ENCODE data around the gene APH1A. TPM values are rescaled to one million over a fixed set of nuclear protein-coding genes. Genes with fewer than 3 reads are reported as not detected.
"Not testable (repeated sequence)": the region's sequence is repeated elsewhere in the genome, so short reads cannot be mapped to it uniquely, and the experiment has no call there.

APH1A gene
- total RNA-seq (2014; rRNA removed) (211 and 222 TPM in 2 replicates), Bru-seq, nascent RNA (percentile 95 among the genes with signal in this experiment), BruChase-seq, experiment 1, labeled RNA remaining after a 6-hour chase (percentile 99 among the genes with signal in this experiment), BruChase-seq, experiment 2, labeled RNA remaining after a 2-hour chase (percentile 97 among the genes with signal in this experiment)
- long read RNA-seq, transcript APH1A-203 (7 exons, 1,713 nt), result minor isoform, 7 of 63 reads
- long read RNA-seq, transcript APH1A-201 (5 exons, 663 nt), result minor isoform, 7 of 63 reads
- long read RNA-seq, transcript APH1A-202 (6 exons, 2,353 nt), result major isoform, 11 of 63 reads
- long read RNA-seq, partial matches to known transcripts, result 7 of 63 reads
- long read RNA-seq, other reads (novel, unspliced or antisense), result 31 of 63 reads

- Histone ChIP-seq H3K9ac (ENCODE audit: low read length) (peak within 1 kb of the TSS; percentile 99), H3K9me3 (ENCODE audit: low read length) (no peaks in the 10 kb centered on the region)
Observed at GRCh38 chr1:150268705-150269403, at the start of gene APH1A. Gene APH1A (minus strand): TSS chr1:150269016. CDS start chr1:150268810, 206 bp downstream.

GRCh38 chr1:150314691-150315090 lies 45.9 kb upstream of the APH1A start:
- BruUV-seq (replicated peaks); H3K4me2 ChIP-seq (ENCODE audit: low read length); H2AFZ ChIP-seq (ENCODE audit: low read length); ATAC-seq; H3K9ac ChIP-seq (ENCODE audit: low read length); H3K36me3 ChIP-seq (ENCODE audit: low read depth, low read length); H3K79me2 ChIP-seq (ENCODE audit: low read length); intact Hi-C loops (cut with micrococcal nuclease); H4K20me1 ChIP-seq (ENCODE audit: low read length); CTCF ChIA-PET; DNase-seq; H3K4me3 ChIP-seq (ENCODE audit: low read length); POLR2A ChIA-PET (ENCODE audit: unreplicated experiment); H3K4me1 ChIP-seq (ENCODE audit: insufficient read depth, low read length); H3K27ac ChIP-seq (ENCODE audit: low read length); H3F3A ChIP-seq (ENCODE audit: low read length, unreplicated experiment); H3K9me3 ChIP-seq (ENCODE audit: low read length); H3K9me2 ChIP-seq (replicated peaks; ENCODE audit: low read length); H3K27me3 ChIP-seq (ENCODE audit: low read length): not testable (repeated sequence)

More at GRCh38 chr1:150268705-150269403, at the start of gene APH1A:
- BruUV-seq (replicated peaks), result no TSS peak
- Histone ChIP-seq H3K4me2 (ENCODE audit: low read length) (peak within 1 kb of the TSS; percentile 91), H3F3A (ENCODE audit: low read length, unreplicated experiment) (no peaks in the 10 kb centered on the region), H3K9me2 (replicated peaks; ENCODE audit: low read length) (no peaks in the 10 kb centered on the region), H3K27ac (ENCODE audit: low read length) (peak within 1 kb of the TSS; percentile 65), H3K4me3 (ENCODE audit: low read length) (peak within 1 kb of the TSS; percentile 97), H2AFZ (ENCODE audit: low read length) (peak within 1 kb of the TSS; percentile 96), H3K27me3 (ENCODE audit: low read length) (no peaks in the 10 kb centered on the region), H4K20me1 (ENCODE audit: low read length) (no peaks in the 10 kb centered on the region), H3K36me3 (ENCODE audit: low read depth, low read length) (peaks cover 24% of the 10 kb centered on the region; the same call in 1 of the 2 replicates), H3K4me1 (ENCODE audit: insufficient read depth, low read length) (peaks cover 14% of the 10 kb centered on the region), H3K79me2 (ENCODE audit: low read length) (peaks cover 36% of the 10 kb centered on the region)
- DNase-seq, result peak; percentile 98
- no peak for TF ChIP-seq EZH2 (IDR thresholded peaks at IDR 0.05; ENCODE audit: low read length, unreplicated experiment)
- TF ChIP-seq, protein P1, sequence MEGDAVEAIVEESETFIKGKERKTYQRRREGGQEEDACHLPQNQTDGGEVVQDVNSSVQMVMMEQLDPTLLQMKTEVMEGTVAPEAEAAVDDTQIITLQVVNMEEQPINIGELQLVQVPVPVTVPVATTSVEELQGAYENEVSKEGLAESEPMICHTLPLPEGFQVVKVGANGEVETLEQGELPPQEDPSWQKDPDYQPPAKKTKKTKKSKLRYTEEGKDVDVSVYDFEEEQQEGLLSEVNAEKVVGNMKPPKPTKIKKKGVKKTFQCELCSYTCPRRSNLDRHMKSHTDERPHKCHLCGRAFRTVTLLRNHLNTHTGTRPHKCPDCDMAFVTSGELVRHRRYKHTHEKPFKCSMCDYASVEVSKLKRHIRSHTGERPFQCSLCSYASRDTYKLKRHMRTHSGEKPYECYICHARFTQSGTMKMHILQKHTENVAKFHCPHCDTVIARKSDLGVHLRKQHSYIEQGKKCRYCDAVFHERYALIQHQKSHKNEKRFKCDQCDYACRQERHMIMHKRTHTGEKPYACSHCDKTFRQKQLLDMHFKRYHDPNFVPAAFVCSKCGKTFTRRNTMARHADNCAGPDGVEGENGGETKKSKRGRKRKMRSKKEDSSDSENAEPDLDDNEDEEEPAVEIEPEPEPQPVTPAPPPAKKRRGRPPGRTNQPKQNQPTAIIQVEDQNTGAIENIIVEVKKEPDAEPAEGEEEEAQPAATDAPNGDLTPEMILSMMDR (conservative IDR thresholded peaks at IDR 0.05; ENCODE audit: low read depth, low read length), result no peak
- TF ChIP-seq EZH2phosphoT487 (IDR thresholded peaks at IDR 0.05; ENCODE audit: borderline replicate concordance, low read length), result no peak
- ChIA-PET POLR2A (ENCODE audit: unreplicated experiment) (interaction anchor here (0.7 kb wide), 1 partner anchor 45 kb away, joined by 4 read pairs; no protein-coding TSS in a partner anchor), CTCF (interaction anchor here (0.7 to 1.3 kb wide), 2 partner anchors 13 kb away, joined by 6 read pairs; no protein-coding TSS in a partner anchor)
- intact Hi-C loops (cut with micrococcal nuclease), result loop anchor here (1.0 kb wide), 1 partner anchor 12 kb away; no protein-coding TSS in a partner anchor
- ATAC-seq, result peak; percentile 99

DNA sequence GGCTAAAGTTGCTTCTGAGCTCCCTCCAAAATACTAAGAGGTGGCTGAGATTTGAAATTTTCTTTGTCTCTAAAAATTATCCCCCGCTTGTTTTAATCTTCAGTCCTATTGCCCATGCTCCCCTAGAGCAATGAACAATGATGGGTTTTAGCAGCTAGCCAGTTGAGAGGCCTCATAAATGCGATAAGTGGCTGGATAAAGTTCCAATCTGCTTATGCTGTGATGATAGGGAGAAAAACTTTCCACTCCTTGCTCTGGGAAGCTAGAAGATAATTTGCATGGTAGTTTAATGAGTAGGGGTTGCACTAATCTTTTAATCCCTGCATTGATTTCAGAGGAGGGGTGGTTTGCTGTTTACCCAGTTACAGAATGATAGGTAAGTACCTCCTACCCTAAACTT lies 42.9 kb upstream of the APH1A start:
- Histone ChIP-seq H3K27ac (ENCODE audit: low read length) (no peak overlapping the region), H2AFZ (ENCODE audit: low read length) (no peak overlapping the region), H4K20me1 (ENCODE audit: low read length) (no peaks in the 10 kb centered on the region), H3K36me3 (ENCODE audit: low read depth, low read length) (peaks cover 11% of the 10 kb centered on the region), H3F3A (ENCODE audit: low read length, unreplicated experiment) (no peaks in the 10 kb centered on the region), H3K9me2 (replicated peaks; ENCODE audit: low read length) (no peaks in the 10 kb centered on the region), H3K27me3 (ENCODE audit: low read length) (no peaks in the 10 kb centered on the region), H3K79me2 (ENCODE audit: low read length) (no peaks in the 10 kb centered on the region), H3K4me2 (ENCODE audit: low read length) (no peak overlapping the region), H3K9me3 (ENCODE audit: low read length) (no peaks in the 10 kb centered on the region), H3K9ac (ENCODE audit: low read length) (no peak overlapping the region), H3K4me3 (ENCODE audit: low read length) (no peak overlapping the region), H3K4me1 (ENCODE audit: insufficient read depth, low read length) (no peaks in the 10 kb centered on the region)
- TF ChIP-seq, protein P1 (conservative IDR thresholded peaks at IDR 0.05; ENCODE audit: low read depth, low read length), result no peak
- no peak for TF ChIP-seq EZH2phosphoT487 (IDR thresholded peaks at IDR 0.05; ENCODE audit: borderline replicate concordance, low read length)
- CTCF ChIA-PET, result interaction anchor here (0.8 kb wide), 1 partner anchor 56 kb away, joined by 4 read pairs; no protein-coding TSS in a partner anchor
- no TSS peak for BruUV-seq (replicated peaks)
- no peak for ATAC-seq
- POLR2A ChIA-PET (ENCODE audit: unreplicated experiment), result no interaction called here
- intact Hi-C loops (cut with micrococcal nuclease), result no loop called here
- no peak for DNase-seq

All from PC-3 (cell line).